Inflammatory macrophage treated with lipopolysaccharide for 1 hour (primary cell): ENCODE results near the gene ADGRA1.

ENCODE experiments used
- DNase-seq, 2 donors: peaks; one replicate each; pipeline ENCODE4 v3.0.0-alpha.2; 2020 to 2022

ADGRA1 gene

DNA sequence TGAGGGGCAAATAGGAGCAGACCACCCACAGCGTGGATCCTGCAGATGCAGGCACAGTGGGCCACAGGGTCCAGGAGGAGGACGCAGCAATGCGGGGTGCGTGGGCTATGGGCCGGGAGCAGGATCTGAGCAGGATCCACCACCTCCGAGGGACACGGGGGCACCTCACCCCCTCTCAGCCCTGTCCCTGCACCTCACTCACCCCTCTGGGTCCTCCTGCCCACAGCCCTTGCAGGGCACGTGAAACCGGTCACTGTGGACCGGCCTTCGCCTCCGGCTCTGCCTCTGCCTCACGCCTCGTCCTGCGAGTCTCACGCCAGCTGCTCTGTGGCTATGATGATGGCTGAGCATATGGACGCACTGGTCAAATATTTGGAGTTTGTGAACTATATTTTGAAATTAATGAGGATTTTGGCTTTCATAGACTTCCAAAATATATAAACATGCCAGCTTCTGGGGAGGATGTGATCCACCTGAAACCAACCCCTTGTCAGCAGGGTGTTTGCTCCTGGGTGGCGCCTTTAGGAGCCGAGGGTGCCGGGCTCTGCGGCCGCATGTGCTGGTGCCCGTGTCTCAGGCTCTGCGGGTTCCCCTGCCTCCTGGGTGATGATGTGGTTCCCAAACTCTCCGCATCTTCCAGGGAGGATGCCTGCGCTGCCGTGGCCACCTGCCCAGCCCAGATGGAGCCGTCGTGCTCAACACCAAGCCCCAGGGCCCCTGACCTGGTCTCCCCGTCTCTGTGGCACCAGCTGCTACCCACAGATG, 11.3 kb upstream of the ADGRA1 start:
- no peak for DNase-seq

GRCh38 chr10:133079836-133080682, 7.7 kb upstream of the ADGRA1 start:
- no peak for DNase-seq

- DNase-seq = no peak
Observed at GRCh38 chr10:133080683-133081040, 7.1 kb upstream of the ADGRA1 start.

DNA sequence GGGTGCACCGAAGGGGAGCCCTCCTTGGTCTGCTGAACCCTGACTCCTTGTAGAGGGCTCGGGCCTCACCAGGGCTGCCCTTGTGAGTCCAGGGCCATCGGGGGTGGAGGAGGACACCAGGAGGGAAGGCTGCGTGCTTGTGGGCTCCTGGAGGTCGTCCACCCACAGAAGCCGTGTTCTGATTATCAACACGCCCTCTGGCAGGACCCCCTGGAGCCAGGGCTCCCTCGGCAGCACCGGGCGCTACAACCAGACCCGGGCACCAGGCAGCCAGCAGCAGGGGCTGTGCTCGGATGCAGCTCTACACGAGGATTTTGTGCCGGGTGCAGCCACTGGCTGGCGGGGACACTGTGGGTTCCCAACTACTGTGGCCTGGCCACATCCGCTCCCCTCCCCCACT, 6.1 kb upstream of the ADGRA1 start:
- DNase-seq = no peak

DNA sequence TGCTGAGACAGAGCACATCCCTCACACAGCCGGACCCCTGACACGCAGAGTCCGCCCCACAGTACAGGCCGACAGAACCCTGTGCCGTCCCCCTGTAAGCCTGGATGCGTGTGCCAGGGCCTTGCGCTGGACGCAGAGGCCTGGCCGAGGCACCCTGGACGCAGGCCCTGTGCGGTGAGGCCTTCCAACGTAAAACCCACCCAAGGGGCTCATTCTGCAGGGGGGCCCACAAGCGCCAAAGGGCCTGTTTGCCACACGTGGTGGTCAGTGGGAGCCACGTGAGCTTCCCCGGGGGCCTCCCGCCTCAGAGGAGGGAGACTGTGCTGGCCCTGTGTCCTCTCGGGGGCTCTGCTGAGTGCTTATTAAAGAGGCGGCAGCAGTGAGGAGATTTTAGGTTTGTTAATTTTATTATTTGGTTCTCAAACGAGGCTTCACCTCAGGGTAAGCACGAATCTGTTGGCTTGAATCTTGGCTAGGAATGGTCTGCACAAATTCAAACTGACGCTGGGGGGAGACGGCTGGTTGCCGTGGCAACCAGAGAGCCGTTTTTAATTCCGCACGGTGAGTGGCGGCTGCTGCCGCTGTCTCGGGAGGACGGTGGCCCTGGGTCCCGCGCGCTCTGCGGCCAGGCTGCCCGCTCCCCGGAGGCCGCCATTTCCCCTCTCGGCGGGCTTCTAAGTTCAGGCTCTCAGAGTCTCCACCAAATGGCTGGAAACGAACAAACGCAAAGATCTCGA, 4.9 kb upstream of the ADGRA1 start:
- no peak for DNase-seq

DNA sequence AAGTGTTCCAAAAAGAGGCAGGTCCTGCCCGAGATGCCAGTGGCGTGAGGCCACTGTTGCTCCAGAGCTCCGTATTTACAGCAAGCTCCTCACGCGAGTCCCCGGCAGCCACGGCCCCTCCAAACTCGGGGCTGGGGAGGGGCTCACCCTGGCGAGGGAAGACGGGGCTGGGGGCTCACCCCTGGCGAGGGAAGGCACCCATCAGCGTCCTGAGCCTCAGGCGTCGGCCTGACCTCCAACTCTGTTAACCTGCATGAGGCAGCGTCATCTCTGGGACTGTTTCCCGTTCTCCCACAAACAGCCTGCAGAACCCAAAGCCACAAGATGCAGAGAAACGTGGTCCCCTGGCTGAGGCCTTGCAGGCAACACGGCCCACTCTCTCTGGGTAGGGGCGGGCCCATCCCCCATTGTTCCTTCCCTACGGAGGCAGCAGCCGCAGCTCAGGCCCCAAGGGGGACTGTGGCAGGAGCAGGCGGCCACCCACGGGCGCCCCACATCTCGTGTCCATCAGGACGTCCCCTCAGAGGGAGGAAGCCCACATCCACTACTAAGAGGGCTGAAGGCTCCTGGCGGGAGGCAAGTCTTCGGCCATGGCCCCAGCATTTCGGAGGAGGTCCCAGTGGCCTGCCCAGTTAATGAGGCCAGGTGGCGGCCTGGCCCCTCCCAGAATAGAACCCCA, 4.2 kb upstream of the ADGRA1 start:
- DNase-seq = no peak

DNA sequence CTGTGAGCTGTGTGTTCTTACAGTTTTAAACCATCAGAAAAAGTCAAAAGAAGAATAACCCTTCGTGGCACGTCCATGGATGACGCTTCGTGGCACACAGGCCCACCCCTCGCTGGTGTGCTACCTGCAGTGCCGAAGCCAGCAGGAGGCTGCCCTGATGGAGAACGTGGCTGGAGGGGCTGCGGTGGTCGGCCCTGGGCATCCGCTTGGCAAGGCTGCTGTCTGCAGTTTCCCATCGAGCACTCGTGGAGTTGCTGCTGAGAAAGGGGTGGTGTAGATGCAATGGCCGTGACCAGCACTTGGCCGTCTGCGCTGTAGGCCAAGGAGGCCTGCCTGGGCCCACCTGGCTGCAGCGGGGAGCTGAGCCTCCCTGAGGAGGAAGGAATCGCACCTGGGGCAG, 3.2 kb upstream of the ADGRA1 start:
- no peak for DNase-seq

DNA sequence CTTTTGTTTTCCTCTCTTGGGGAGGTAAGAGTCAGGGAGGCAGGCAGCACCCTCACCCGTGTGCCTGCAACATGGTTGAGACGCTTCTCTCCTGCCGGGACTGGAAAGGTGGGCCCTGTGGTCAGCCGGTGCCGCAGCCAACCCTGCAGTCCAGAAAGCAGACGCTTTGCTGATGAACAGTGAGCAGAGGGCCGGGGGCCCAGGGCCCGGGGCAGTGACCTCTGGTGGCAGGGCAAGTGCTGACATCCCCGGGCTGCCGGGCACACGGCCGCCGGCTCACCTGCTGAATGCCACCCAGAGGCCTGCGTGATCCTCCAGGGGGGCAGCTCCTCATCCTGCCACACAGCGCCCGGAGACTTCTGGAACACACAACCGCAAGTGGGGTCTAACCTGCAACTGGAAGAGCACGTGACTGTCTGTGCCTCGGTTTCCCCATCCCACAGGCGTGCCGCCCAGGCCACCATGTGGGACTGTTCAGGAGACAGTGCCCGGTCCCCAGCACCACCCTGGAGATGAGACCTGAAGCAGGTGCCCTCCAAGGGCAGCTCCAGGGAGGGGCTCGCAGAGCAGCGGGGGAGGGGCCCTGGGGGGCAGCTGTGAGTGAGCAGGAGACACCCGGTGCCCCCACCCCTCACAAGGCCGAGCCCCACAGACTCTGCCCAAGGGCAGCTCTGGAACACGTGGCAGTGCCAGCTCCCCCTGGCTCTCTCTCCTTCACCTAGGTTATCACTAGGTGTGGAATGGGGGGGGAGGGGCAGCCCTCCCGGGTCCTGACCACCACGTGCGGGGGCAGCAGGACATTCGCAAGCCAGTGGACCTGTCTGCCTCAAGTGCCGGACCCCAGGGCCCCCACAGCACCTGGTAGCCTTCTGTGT, 2.2 kb upstream of the ADGRA1 start:
- DNase-seq = no peak

- no peak for DNase-seq
Observed at GRCh38 chr10:133086247-133086646, 1.5 kb upstream of the ADGRA1 start.

DNA sequence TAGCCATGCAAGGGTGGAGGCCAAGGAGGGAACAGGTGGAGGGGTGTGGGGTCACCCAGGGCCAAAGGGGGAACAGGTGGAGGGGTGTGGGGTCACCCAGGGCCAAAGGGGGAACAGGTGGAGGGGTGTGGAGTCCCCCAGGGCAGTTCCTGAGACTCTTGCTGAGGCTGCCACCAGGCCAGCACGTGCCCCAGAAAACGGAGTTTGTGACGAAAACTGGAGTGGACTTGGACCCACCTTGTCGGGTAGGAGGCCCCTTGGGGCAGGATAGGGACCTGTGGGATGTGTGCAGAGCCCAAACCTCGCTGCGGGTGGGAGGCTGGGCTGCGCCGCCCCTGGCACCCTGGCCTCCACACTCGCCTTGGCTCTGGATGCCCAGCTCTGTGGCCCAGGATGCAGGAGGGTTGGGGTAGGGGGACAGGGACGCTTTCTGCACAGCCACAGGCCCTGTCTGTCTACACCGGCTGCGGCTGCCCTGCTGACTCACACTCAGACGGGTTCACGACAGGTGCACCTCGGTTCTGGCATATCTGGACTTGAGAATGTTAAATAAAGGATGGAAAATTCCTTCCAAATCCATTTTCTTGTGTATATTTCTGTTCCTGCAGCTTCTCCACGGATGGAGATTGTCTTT, 562 bp upstream of the ADGRA1 start:
- DNase-seq = no peak

GRCh38 chr10:133088179-133088955, 643 bp downstream of the ADGRA1 start:
- no peak for DNase-seq

- no peak for DNase-seq
Observed at GRCh38 chr10:133088956-133089800, 1.5 kb downstream of the ADGRA1 start.

DNA sequence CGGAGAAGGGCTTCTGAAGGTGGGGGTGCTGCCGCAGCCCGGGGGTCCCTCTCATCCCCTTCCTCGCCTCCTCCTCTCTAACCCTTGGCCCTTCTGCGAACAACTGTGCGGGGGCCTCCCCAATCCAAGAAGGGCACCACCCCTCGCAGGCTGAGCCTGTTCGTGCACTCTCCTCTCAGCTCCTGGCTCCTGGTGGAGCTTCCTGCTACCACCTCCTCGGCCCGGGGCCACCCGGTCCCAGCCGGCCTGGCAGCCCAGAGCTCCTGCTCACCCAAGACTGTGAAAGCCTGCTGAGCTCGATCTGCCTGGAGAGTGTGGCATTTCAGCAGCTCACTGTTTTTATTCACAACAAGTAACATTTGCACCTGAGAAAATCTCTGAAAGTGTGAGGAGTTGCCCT, 2.4 kb downstream of the ADGRA1 start:
- no peak for DNase-seq

DNA sequence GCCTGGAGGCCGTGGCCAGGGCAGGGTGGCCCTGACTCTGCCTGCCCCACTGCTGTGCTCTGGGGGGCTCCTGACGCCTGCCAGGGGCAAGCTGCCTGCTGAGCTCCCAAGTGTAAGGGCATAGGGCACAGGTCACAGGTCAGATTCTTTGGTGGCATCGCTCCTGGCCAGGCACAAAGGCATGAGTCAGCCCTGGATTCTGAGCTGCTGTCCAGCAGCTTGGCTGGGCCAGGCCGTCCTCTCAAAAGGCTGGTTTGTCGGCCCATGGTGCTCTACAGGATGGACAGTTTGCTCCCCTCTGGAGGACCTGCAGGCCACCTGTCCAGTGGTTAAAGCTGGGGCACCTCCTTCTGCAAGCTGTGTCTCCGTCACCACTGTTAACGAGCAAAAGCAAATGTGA, 2.9 kb downstream of the ADGRA1 start:
- DNase-seq = no peak

DNA sequence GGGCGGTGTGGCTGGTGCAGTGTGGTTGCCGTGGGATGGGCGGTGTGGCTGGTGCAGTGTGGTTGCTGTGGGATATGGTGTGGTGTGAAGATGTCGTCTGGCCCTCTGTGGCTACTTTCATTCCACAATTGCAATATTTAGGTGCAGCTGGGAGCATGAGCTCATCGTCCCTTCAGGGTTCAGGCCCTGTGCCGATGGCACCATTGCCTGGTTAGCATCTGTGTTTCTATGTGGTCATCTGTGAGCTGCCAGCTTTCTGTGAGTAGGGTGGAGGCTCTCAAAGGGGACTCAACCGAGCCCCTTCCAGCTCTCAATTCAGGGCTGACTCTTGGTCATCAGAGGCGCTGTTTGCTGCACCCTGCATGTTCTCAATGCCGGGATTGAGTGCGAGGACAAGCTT, 3.6 kb downstream of the ADGRA1 start:
- no peak for DNase-seq

DNA sequence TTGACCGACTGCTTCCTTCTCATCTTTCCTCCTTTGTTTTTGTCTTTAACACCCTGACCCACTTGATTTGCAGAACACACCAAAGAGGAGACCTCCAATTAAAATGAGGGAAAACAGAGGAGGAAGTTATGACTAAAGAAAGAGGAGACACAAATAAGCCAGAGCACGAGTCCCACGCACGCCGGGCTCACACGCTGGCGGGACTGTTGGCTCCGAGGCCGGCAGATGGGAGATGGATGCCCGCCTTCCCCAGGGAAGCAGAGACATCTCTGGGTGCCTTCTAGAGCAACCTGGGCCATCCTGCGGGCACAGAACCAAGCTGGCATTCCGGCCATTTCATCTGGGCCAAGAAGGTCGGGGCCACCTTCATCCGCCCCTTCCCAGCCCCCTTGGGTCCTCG, 5.6 kb downstream of the ADGRA1 start:
- no peak for DNase-seq

GRCh38 chr10:133094286-133094685, 6.6 kb downstream of the ADGRA1 start:
- DNase-seq = no peak

DNA sequence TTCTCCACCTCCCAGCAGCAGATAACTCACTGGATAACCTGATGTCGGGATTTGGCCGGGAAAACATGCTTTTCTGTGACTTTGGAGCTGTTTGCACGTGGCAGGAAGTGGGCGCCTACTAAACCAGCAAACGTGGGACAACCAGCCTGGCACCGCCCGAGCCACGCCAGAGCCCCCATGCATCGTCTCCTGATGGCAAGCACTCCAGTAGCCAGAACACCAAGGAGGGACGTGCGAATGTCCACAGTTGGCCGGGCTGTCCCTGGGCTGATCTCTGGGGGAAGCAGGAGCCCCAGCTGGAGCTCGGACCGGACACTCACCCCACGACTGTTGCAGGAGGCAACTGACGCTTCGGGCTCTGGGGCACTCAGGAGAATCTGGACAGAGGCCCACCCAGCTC, 7.1 kb downstream of the ADGRA1 start:
- no peak for DNase-seq

- no peak for DNase-seq
Observed at GRCh38 chr10:133095586-133095985, 7.9 kb downstream of the ADGRA1 start.
